ENCODE measurements around the gene RAB3GAP1.

DNA sequence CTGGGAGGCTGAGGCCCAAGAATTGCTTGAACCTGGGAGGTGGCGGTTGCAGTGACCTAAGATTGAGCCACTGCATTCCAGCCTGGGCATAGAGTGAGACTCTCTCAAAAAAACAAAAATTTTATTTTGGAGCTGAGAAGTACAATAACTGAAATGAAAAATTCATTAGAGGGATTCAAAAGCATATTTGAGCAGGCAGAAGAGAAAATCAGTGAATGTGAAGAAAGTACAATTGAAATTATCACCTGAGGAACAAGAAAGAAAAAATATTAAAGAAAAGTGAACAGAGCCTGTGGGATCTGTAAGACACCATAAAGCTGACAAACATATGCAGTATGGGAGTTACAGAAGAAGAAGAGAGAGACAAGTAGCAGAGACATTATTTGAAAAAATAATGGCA lies 137.1 kb downstream of the RAB3GAP1 start:
- TF ChIP-seq, protein P1, sequence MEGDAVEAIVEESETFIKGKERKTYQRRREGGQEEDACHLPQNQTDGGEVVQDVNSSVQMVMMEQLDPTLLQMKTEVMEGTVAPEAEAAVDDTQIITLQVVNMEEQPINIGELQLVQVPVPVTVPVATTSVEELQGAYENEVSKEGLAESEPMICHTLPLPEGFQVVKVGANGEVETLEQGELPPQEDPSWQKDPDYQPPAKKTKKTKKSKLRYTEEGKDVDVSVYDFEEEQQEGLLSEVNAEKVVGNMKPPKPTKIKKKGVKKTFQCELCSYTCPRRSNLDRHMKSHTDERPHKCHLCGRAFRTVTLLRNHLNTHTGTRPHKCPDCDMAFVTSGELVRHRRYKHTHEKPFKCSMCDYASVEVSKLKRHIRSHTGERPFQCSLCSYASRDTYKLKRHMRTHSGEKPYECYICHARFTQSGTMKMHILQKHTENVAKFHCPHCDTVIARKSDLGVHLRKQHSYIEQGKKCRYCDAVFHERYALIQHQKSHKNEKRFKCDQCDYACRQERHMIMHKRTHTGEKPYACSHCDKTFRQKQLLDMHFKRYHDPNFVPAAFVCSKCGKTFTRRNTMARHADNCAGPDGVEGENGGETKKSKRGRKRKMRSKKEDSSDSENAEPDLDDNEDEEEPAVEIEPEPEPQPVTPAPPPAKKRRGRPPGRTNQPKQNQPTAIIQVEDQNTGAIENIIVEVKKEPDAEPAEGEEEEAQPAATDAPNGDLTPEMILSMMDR (IDR thresholded peaks at IDR 0.05) = no peak
- TF ChIP-seq POLR2A (IDR thresholded peaks at IDR 0.05) = no peak
- no peak for TF ChIP-seq EP300 (IDR thresholded peaks at IDR 0.05)

All from tibial nerve (tissue), 4 donors.